Neuron (in vitro differentiated cells): ENCODE measurements around the gene POMGNT2.

Experiments
- H2AFZ ChIP-seq: one replicate; pipeline ENCODE4 v1.6.1; 2013; ENCODE audit warnings: low read depth, mild to moderate bottlenecking, inconsistent platforms, low read length, moderate library complexity
- H3K27me3 ChIP-seq: one replicate; pipeline ENCODE4 v1.6.1; 2013; ENCODE audit warnings: low read length; ENCODE audit not compliant: insufficient read depth
- H3K36me3 ChIP-seq: one replicate; pipeline ENCODE4 v1.6.1; 2013; ENCODE audit warnings: low read length; ENCODE audit not compliant: insufficient read depth
- H3K4me1 ChIP-seq: one replicate; pipeline ENCODE4 v1.6.1; 2013; ENCODE audit warnings: low read length; ENCODE audit not compliant: insufficient read depth
- H3K4me3 ChIP-seq: 2 replicates; pipeline ENCODE4 v1.5.1; 2013; ENCODE audit warnings: mild to moderate bottlenecking, low read length, moderate library complexity
- H3K9me3 ChIP-seq: one replicate; pipeline ENCODE4 v1.6.1; 2013; ENCODE audit warnings: low read length

POMGNT2 gene

DNA sequence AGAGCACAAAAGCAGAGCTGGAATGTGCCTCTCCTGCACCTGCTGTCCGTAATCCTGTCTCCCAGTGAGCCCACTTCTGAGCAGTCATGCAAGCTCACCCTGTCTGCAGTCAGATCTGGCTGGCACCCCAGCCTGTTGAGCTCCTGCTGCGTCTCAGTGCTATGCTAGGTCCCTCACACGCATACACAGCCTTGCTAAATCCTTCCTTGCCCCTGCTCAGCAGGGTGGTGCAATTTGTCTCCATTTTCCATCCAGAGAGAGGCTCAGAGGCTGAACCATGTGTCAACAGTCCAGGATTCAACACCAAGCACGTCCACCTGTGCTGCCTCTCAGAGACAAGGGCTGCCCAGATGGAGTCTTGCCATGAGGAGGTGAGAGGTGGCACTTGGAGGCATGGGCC is 11.0 kb downstream of the POMGNT2 start:
- no peak overlapping the region for H2AFZ ChIP-seq
- H3K9me3 ChIP-seq, result no peaks in the 10 kb centered on the region
- H3K4me3 ChIP-seq, result no peak overlapping the region
- H3K4me1 ChIP-seq, result no peaks in the 10 kb centered on the region
- no peaks in the 10 kb centered on the region for H3K36me3 ChIP-seq
- no peaks in the 10 kb centered on the region for H3K27me3 ChIP-seq

DNA sequence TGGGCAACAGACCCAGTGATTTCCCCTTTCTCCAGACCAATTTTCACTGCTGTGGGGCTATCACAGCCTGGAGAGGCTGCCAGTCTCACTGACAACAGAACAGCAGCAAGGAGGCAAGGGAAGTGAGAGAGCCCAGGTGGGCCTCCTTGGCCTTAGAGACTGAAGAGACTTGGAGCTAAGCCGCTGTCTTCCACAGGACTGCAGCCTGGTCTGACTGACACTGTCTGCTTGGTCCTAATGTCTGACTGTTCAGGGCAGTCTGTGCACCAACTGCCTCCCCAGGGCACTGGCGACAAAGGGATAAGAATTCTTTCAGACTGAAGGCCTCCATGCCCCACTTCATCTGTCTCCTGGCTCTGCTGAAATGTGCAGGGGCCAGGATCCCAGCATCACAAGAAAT is 11.5 kb downstream of the POMGNT2 start:
- Histone ChIP-seq H3K27me3 (no peaks in the 10 kb centered on the region), H2AFZ (no peak overlapping the region), H3K36me3 (no peaks in the 10 kb centered on the region), H3K9me3 (no peaks in the 10 kb centered on the region), H3K4me3 (no peak overlapping the region), H3K4me1 (no peaks in the 10 kb centered on the region)

DNA sequence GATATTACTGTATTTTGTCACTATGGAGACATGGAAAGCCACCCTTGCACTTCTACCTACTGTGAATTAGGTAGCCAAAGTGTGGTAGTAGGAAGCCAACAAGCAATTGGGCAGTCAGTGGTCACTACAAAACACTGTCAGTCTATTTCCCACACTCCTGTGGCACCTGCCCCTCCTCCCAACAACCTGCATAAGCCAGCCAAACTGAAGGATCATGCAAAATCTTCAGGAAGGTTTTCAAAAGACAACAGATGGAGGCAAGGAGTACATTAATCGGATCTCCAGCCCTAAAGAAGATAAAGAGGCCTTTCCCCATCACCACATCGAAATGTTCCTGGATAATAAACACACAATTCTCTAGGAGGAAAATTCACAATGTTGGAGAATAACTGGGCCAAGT is 11.9 kb downstream of the POMGNT2 start:
- H3K4me3 ChIP-seq, result no peak overlapping the region
- no peaks in the 10 kb centered on the region for H3K9me3 ChIP-seq
- no peak overlapping the region for H2AFZ ChIP-seq
- H3K27me3 ChIP-seq, result no peaks in the 10 kb centered on the region
- H3K4me1 ChIP-seq, result no peaks in the 10 kb centered on the region
- H3K36me3 ChIP-seq, result no peaks in the 10 kb centered on the region

DNA sequence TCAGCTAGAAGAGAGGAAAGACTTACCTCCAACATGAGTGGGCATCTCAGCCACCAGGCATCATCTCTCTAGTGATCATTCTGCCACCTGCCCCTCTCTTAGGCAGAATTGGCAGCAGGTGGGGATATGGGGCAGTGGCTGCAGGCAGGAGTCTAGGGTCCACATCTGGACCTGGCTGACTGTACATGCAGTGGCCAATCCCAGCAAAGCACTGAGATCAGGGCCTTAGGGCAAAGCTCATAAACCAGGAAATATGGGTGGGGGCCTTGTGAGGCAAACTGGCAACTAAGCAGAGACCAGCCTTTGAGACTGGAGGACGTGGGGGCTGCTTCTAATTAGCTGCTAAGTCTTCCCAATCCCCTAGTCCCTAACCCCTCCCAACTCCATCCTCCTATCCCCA is 12.9 kb downstream of the POMGNT2 start:
- no peaks in the 10 kb centered on the region for H3K4me1 ChIP-seq
- no peak overlapping the region for H3K4me3 ChIP-seq
- no peaks in the 10 kb centered on the region for H3K9me3 ChIP-seq
- H3K27me3 ChIP-seq, result no peaks in the 10 kb centered on the region
- no peaks in the 10 kb centered on the region for H3K36me3 ChIP-seq
- no peak overlapping the region for H2AFZ ChIP-seq

DNA sequence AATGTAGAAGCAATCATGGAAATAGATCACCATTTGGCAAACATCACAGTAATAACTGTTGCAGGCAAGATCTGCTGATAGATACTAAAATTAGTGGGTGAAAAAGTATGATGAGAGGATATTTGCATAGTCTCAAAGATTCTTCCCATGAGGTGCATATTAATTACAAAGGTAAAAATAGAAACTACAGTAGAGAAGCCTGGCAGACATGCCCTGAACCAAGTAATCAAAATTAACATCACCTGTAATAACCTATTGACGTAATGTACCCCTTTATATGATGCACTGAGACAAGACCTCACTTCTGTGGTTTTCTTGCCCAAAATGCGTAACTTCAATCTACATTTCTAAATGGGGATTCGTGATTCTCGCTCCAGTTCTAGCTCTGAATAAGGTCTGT is 14.4 kb downstream of the POMGNT2 start:
- H3K9me3 ChIP-seq, result no peaks in the 10 kb centered on the region
- no peaks in the 10 kb centered on the region for H3K27me3 ChIP-seq
- no peak overlapping the region for H3K4me3 ChIP-seq

DNA sequence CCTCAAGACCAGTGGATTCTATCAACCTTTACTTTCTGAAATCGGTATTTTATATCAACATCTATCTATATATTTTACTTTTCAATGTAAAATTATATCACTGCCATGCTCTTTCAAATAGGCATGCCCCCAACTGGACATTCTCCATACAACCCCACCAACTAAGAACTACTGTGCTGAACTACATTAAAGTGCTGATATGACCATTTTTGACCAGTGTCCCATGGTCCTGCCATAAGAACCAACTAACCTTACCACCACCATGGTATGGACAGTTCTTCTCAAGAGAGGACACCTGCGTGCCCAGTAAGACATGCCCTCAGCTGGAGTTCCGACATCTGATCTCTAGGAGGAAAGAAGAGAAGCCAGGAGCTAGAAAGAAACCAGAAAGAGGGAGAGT is 15.6 kb downstream of the POMGNT2 start:
- Histone ChIP-seq H3K27me3 (no peaks in the 10 kb centered on the region), H3K4me3 (no peak overlapping the region), H3K36me3 (no peaks in the 10 kb centered on the region), H3K4me1 (no peaks in the 10 kb centered on the region), H3K9me3 (no peaks in the 10 kb centered on the region), H2AFZ (no peak overlapping the region)

More for the DNA sequence above, 14.4 kb downstream of the POMGNT2 start:
- H2AFZ ChIP-seq, result no peak overlapping the region
- no peaks in the 10 kb centered on the region for H3K36me3 ChIP-seq
- H3K4me1 ChIP-seq, result no peaks in the 10 kb centered on the region

DNA sequence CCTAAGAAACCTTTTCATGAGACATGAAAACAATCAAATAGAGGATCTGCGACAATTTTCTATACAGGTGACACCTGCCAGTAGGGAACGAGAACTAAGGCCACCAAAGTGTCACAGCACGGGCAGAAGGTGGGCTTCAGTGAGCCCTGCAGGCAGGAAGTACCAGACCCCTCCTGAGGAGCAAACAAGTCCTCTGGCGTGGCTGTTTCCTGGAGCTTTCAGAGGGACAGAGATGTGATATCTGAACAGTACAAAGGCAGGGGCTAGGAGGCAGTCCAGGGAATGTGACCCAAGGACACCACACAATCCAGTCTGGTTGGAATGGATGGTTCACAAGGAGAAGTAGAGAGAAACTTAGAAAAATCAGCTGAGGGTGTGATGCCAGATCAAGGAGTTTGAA is 16.8 kb downstream of the POMGNT2 start:
- Histone ChIP-seq H3K9me3 (no peaks in the 10 kb centered on the region), H3K4me3 (no peak overlapping the region), H3K27me3 (no peaks in the 10 kb centered on the region), H3K36me3 (no peaks in the 10 kb centered on the region), H3K4me1 (no peaks in the 10 kb centered on the region), H2AFZ (no peak overlapping the region)

DNA sequence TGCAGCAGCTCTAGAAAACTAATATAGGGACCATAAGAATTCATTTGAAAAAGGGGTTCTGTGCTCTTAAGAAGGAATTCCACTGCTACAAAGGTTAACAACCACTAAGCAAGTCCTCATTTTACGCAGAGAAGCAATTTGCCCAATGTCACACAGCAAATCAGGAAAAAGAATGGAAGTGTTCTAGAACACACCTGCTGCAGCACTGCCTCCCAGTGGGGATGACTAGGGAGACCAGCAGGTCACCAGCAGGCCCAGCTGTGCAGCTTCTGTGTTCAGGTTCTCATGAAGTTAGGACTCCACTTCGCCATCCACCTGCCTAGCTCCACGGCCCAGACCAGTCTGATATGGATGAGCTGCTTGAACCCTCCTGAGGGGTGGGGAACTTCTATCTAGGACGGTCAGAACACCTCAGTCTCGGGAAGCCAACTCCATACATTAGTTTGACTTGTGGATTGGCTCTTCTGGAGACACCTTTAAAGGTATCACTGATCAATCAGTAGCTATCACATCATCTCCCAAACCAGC is 18.6 kb downstream of the POMGNT2 start:
- no peaks in the 10 kb centered on the region for H3K36me3 ChIP-seq
- H2AFZ ChIP-seq, result no peak overlapping the region
- no peaks in the 10 kb centered on the region for H3K27me3 ChIP-seq
- H3K4me1 ChIP-seq, result no peaks in the 10 kb centered on the region
- H3K9me3 ChIP-seq, result no peaks in the 10 kb centered on the region
- H3K4me3 ChIP-seq, result no peak overlapping the region

DNA sequence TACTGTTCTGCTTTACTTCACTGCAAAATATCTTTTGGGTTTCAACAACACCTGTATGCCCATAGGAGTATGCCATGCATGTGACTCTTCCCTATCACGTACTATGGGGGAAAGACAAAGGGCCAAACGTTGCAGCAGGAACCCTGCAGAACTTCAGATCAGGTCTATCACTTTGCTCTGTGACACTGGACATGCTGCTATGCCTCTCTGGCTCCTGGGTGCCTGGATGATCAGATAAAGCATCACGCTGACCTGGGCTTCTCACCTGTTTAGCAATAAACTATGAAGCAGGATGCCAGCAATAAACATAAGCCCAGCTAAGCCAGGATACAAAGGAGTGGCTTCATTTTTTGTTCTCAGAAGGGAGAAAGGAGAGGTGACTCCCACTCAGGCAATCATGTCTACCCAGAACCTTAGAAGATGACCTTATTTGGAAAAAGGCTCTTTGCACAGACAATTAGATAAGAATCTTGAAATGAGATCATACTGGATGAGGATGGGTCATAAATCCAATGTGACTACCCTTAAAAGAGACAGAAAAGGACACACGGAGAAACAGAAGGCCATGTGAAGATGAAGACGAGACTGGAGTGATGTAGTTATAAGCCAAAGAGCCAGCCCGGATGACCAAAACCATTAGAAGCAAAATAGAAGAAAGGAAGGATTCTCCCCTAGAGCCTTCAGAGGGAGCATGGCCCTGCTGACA is 19.3 kb downstream of the POMGNT2 start:
- no peaks in the 10 kb centered on the region for H3K36me3 ChIP-seq
- no peaks in the 10 kb centered on the region for H3K27me3 ChIP-seq
- no peak overlapping the region for H3K4me3 ChIP-seq
- H3K4me1 ChIP-seq, result no peaks in the 10 kb centered on the region
- H3K9me3 ChIP-seq, result no peaks in the 10 kb centered on the region
- no peak overlapping the region for H2AFZ ChIP-seq

DNA sequence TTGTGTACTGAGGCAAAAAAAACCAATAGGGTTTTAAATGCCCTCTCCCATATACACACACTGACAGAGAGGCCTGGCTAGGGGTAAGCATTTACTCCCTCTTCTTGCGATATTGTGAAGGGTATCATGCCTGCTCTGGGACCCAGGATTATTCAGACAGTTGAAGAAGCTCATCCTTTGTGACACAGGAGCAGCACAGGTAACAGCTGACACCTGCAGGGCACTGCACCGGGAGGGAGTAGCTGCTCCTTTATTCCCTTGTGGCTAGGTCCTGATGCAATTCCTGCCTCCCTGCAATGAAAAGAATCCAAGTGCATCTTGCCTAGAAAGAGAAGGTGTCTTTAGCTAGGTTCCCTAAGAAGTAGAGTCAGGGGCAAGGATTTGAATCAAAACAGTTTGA is 23.4 kb downstream of the POMGNT2 start:
- H2AFZ ChIP-seq, result no peak overlapping the region
- peaks cover 21% of the 10 kb centered on the region for H3K36me3 ChIP-seq
- H3K4me1 ChIP-seq, result no peaks in the 10 kb centered on the region
- H3K9me3 ChIP-seq, result peaks cover 16% of the 10 kb centered on the region
- H3K27me3 ChIP-seq, result no peaks in the 10 kb centered on the region
- H3K4me3 ChIP-seq, result no peak overlapping the region

DNA sequence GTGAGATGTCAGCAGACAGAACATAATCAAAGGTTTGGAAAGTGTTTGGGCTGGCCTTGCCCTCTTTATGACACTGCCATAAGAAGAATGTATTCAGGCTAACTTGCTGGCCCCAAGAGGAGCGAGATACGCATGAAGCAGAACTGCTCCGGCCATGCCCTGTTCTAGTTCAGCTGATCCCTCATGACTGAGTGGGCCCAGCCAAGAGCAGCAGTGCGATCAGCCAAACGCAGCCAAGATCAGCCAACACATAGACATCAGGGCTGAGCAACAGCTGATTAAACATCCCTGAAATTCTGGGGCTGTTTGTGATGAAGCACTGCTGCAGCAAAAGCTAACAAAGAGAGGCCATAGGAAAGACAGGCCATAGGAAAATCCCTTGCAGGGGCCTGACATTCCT is 24.1 kb downstream of the POMGNT2 start:
- peaks cover 16% of the 10 kb centered on the region for H3K9me3 ChIP-seq
- no peak overlapping the region for H3K4me3 ChIP-seq
- no peak overlapping the region for H2AFZ ChIP-seq
- H3K36me3 ChIP-seq, result peaks cover 21% of the 10 kb centered on the region
- H3K27me3 ChIP-seq, result no peaks in the 10 kb centered on the region
- H3K4me1 ChIP-seq, result no peaks in the 10 kb centered on the region

DNA sequence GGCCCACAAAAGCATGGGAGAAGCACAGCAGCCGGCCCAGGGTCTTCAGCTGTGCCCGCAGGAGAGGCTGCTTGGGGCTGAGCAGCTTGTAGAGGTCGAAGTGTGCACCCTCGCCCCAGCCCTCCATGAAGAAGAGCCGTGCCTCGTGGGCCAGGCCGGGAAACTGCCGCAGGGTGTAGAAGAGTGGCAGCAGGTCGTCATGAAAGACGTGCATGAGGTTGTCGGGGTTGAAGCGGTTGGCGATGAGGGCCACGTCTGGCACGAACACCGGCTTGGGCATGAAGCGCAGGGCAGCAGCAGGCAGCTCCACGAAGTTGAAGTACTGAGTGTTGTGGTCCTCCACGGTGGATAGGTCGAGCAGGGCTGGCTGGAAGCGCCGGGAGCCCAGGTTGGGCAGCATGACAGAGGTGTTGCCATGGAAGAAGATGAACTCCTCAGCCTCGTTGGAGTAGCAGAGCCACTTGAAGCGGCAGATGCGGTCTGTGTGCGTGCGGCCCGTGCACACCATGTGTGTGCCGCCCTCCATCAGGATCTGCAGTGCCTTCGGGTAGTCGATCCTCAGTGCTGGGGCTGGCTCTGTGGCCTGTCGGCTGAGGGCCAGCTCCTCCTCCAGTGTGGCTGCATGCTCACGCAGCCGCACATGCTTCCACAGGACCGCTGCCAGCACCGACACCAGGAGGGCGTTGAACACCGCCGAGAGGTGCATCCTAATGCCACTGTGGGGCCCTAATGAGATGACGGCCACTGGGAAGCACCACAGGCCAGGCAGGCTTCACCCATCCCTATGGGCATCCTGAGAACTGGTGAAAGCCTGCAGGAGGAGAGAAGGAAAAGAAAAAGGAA is 24.9 kb downstream of the POMGNT2 start:
- Histone ChIP-seq H3K9me3 (peaks cover 16% of the 10 kb centered on the region), H3K27me3 (no peaks in the 10 kb centered on the region), H3K4me1 (no peaks in the 10 kb centered on the region), H3K4me3 (no peak overlapping the region), H3K36me3 (peaks cover 21% of the 10 kb centered on the region), H2AFZ (no peak overlapping the region)

DNA sequence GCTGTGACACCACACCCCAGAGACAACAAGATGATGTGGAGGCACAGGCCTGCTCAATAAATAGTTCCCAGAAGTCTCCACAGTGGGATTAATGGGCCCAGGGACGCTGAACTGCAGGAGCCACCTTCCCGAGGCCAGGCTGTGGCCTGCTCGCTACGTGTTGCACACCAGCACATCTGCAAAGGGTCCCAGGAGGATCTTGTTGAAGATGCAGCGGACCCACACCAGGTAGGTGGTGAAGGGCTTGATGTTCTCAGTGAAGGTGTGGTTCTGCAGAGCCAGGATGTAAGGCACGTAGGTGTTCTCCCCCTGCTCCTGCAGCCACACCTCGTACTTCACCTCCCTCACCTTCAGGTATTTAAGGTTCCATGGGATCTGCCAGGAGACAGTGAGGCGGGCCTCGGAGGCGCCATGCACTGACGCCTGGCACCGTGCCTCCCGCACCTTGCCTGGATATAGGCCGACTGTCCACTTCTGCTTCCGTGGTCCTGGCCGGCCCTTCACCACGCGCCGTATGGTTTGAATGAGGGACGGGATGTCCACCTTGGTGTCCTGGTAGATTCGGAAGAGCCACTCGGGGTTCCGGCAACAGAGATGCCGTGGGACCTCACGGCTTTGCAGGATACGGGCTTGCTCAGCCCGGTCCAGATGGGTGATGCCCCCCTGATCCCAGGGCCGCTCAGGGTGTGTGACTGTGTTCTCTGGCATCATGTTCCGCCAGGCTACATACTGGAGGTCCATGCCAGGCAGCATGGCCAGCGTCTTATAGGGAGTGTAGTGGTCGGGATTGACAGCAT is 26.1 kb downstream of the POMGNT2 start:
- Histone ChIP-seq H2AFZ (no peak overlapping the region), H3K4me3 (no peak overlapping the region), H3K36me3 (peaks cover 21% of the 10 kb centered on the region), H3K9me3 (peaks cover 16% of the 10 kb centered on the region), H3K4me1 (no peaks in the 10 kb centered on the region), H3K27me3 (no peaks in the 10 kb centered on the region)
